Measurements from ENCODE around the gene MAP3K3. TPM values are rescaled to one million over a fixed set of nuclear protein-coding genes. Genes with fewer than 3 reads are reported as not detected.

MAP3K3 gene
- total RNA-seq, 4 donors from 2014 or later: 14.0 to 38.9 (median 18.4) TPM

DNA sequence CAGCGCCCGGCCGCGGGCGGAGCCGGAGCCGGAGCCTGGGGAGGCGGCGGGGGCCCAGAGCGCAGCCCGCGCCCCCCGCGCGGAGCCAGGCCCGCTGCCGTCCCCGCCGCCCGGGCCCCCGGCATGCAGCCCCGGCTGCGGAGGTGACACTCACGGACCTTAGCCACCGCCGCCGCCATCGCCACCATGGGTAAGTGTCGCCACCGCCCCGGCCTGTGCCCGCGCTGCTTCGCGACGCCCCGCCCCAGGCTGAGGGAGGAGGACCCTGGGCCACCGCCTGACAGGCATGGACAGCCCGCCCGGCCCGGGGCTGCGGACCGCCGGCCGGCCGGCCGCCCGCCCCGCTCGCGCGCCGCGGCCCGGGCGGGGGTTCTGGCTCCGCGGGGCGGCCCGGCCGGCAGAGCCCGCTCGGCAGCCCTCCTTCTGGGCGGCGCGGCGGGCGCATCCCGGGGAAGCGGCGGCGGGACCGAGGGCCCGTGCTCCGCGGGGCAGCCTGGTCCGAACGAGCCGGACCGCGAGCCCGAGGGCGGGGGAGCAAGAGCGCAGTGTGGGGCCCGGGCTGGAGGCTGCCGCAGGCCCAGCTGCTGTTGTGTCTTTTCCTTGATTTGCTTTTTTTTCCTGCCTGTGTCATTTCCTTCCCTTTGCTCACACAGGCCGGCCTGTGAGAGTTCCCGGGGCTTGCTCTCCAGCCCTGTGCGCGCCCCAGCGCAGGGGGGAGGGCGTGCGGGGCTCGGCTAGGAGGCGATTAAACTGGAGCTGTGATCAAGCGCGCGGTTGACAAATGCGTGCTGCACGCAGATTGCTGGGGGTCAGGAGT lies 565 bp downstream of the MAP3K3 start:
- no peaks in the 10 kb centered on the region for H3K27me3 ChIP-seq
- peak overlapping the region; percentile 89 to 99 (median 94) for H3K27ac ChIP-seq
- H3K36me3 ChIP-seq: no peaks in the 10 kb centered on the region
- TF ChIP-seq POLR2A (IDR thresholded peaks at IDR 0.05): peak in 1 of 4 donors; percentile 44
- TF ChIP-seq, protein P1, sequence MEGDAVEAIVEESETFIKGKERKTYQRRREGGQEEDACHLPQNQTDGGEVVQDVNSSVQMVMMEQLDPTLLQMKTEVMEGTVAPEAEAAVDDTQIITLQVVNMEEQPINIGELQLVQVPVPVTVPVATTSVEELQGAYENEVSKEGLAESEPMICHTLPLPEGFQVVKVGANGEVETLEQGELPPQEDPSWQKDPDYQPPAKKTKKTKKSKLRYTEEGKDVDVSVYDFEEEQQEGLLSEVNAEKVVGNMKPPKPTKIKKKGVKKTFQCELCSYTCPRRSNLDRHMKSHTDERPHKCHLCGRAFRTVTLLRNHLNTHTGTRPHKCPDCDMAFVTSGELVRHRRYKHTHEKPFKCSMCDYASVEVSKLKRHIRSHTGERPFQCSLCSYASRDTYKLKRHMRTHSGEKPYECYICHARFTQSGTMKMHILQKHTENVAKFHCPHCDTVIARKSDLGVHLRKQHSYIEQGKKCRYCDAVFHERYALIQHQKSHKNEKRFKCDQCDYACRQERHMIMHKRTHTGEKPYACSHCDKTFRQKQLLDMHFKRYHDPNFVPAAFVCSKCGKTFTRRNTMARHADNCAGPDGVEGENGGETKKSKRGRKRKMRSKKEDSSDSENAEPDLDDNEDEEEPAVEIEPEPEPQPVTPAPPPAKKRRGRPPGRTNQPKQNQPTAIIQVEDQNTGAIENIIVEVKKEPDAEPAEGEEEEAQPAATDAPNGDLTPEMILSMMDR (IDR thresholded peaks at IDR 0.05): no peak
- peaks cover 20 to 54% (median 35%) of the 10 kb centered on the region in 3 donors for H3K4me1 ChIP-seq
- 0% methylated on average over 11 to 23 of the region's 100 CpGs for WGBS, 2 donors
- intact Hi-C loops (cut with DNase I): no loop called here
- DNase-seq: peak; percentile 12
- no peaks in the 10 kb centered on the region for H3K9me3 ChIP-seq
- peak overlapping the region; percentile 68 to 89 (median 77) for H3K4me3 ChIP-seq

DNA sequence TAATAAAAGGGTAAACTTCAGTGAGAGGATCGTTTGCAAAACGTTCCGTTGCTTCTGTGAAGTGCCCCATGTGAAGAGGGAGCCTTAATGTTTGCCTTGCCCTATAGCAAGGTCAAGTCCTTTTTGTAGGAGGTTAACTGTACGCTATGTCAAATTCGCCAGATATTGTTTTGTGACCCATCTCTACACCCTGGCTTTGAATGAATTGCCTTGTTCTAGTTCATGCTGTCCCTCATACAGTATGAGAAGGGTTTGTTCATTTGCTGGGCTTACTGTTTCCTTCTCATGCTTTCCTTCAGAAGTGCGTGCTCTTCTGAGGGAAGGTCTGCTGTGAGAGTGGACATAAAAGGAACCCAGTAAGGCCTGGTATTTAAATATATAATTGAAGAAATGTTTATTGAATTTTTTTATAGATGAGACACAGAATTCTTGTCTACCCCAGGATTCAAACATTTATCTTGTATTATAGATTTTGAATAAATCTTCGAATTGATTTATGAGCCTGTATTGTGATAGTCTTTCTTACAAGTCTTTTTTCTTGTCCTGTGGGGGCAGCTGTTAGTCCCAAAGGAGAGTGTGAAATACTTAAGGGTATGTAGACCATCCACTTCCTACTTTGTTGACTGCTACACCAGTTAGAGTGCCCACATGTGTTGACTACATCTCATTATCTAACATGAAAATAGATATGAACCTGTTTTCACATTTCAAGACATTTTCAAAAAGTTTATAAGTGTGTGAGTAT lies 1.7 kb downstream of the MAP3K3 start:
- Histone ChIP-seq H3K27me3 (no peaks in the 10 kb centered on the region), H3K9me3 (no peaks in the 10 kb centered on the region), H3K36me3 (no peaks in the 10 kb centered on the region), H3K4me3 (peak overlapping the region in 3 of 4 donors; percentile 68 to 89 (median 81)), H3K4me1 (peaks cover 20 to 62% (median 37%) of the 10 kb centered on the region in 3 donors), H3K27ac (peak overlapping the region in 3 of 4 donors; percentile 89 to 99 (median 96))
- TF ChIP-seq, protein P1 (IDR thresholded peaks at IDR 0.05): no peak
- TF ChIP-seq POLR2A (IDR thresholded peaks at IDR 0.05): no peak
- no peak for DNase-seq
- WGBS, 2 donors: 47 to 55% methylated on average over 7 of the region's 7 CpGs
- intact Hi-C loops (cut with DNase I): no loop called here

DNA sequence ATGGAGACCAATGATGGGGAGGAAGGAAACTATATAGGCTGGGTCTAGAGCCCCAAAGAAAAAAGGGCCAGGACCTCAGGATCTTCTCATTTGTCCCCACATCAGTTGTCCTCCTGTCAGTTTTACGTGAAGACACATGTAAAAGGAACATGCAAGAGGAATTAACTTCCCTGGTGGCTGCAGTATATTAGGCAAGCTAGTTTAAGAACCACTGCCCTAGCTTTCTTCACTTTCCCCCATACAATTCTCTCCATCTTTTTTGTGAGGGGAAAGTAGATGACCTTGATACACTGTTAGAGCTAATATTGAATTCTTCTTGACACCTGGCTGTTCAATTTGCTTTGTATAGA lies 2.3 kb downstream of the MAP3K3 start:
- H3K27ac ChIP-seq: peak overlapping the region in 1 of 4 donors; percentile 34
- H3K36me3 ChIP-seq: no peaks in the 10 kb centered on the region
- TF ChIP-seq, protein P1 (IDR thresholded peaks at IDR 0.05): no peak
- no peak for TF ChIP-seq POLR2A (IDR thresholded peaks at IDR 0.05)
- H3K4me3 ChIP-seq: peak overlapping the region in 2 of 4 donors; percentile 81 to 89
- no peak for DNase-seq
- H3K27me3 ChIP-seq: no peaks in the 10 kb centered on the region
- intact Hi-C loops (cut with DNase I): no loop called here
- H3K9me3 ChIP-seq: no peaks in the 10 kb centered on the region
- 56 to 77% methylated on average over 1 of the region's 1 CpG for WGBS, 2 donors
- H3K4me1 ChIP-seq: peaks cover 20 to 68% (median 42%) of the 10 kb centered on the region in 3 donors

DNA sequence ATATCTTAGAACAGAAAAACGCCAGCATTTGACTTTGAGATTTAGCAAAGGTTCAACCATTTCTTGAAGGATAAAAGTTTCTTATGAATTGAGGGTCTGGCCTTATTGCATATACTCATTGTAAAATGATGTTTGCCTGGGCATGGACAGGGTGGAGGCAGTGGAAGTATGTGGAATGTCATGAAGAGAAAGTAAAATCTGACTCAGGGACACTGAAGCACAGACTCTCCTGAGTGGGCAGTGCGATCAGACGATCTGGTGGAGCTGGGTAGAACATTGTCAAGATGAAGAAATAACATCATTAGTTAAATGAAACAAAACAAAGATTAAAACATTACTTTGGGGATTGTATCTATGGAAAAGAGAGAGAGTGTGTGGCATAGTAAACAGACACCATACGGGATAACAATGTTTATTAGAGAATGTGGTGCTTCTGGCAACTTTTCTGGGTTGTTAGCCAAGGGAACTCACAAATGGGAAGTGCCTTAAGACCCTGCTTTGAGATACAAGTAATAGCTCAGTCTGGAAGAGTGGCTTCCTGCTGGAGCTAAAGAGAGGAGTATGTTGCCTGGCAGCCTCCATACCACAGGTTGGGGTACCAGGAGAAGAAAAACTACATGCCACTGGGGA lies 4.4 kb downstream of the MAP3K3 start:
- no peak overlapping the region for H3K4me3 ChIP-seq
- H3K4me1 ChIP-seq: peaks cover 28 to 83% (median 63%) of the 10 kb centered on the region in 3 donors
- 55 to 65% methylated on average over 4 of the region's 4 CpGs for WGBS, 2 donors
- H3K27me3 ChIP-seq: no peaks in the 10 kb centered on the region
- TF ChIP-seq, protein P1 (IDR thresholded peaks at IDR 0.05): no peak
- no peak for TF ChIP-seq POLR2A (IDR thresholded peaks at IDR 0.05)
- intact Hi-C loops (cut with DNase I): no loop called here
- no peaks in the 10 kb centered on the region for H3K36me3 ChIP-seq
- peak overlapping the region in 2 of 4 donors; percentile 19 to 34 for H3K27ac ChIP-seq
- no peak for DNase-seq
- H3K9me3 ChIP-seq: no peaks in the 10 kb centered on the region
